Measurements from ENCODE around the gene OSBPL9.

Gene OSBPL9

DNA sequence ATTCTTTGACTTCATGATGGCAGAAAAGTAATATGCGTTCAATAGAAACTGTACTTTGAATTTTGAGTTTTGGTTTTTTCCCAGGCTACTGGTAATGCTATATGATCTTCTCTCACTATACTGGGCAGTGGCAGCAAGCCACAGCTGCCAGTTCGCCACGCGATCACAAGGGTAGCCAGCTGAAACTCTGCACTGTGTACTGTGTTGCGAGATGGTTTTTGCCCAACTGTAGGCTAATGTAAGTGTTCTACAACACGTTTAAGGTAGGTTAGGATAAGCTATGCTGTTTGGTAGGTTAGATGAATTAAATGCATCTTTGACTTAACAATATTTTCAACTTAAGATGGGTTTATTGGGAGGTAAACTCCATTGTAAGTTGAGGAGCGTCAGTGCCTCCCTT, 138.5 kb downstream of the OSBPL9 start:
- ChIA-PET POLR2A (no interaction called here), CTCF (interaction anchor here (1.7 kb wide), 1 partner anchor 14 kb away, joined by 8 read pairs; no protein-coding TSS in a partner anchor)
- no peaks in the 10 kb centered on the region for H3K4me1 ChIP-seq (ENCODE audit: control insufficient read depth, insufficient read depth, low read length)
- no peak overlapping the region for H3K27ac ChIP-seq (ENCODE audit: extremely low read depth, low read depth, low read length)
- peaks cover 0 to 50% of the 10 kb centered on the region in 2 experiments; a peak in 1 of 3 replicates for H3K36me3 ChIP-seq (ENCODE audit: control insufficient read depth in 2 of 2, insufficient read depth in 1 of 2, low read length in 2 of 2)
- no peak for TF ChIP-seq PRDM10 (tag by site-specific recombination; IDR thresholded peaks at IDR 0.05)
- TF ChIP-seq PBX3 (CRISPR knock-in tag; IDR thresholded peaks at IDR 0.05): no peak
- no peak for TF ChIP-seq ZNF561 (tag by site-specific recombination; IDR thresholded peaks at IDR 0.05; ENCODE audit: borderline replicate concordance)
- no peak for TF ChIP-seq HIC1 (tag by site-specific recombination; IDR thresholded peaks at IDR 0.05)
- no peak for TF ChIP-seq MYNN (tag by site-specific recombination; IDR thresholded peaks at IDR 0.05; ENCODE audit: borderline replicate concordance)
- TF ChIP-seq ZBTB8A (tag by site-specific recombination; IDR thresholded peaks at IDR 0.05): no peak
- TF ChIP-seq, protein P1, sequence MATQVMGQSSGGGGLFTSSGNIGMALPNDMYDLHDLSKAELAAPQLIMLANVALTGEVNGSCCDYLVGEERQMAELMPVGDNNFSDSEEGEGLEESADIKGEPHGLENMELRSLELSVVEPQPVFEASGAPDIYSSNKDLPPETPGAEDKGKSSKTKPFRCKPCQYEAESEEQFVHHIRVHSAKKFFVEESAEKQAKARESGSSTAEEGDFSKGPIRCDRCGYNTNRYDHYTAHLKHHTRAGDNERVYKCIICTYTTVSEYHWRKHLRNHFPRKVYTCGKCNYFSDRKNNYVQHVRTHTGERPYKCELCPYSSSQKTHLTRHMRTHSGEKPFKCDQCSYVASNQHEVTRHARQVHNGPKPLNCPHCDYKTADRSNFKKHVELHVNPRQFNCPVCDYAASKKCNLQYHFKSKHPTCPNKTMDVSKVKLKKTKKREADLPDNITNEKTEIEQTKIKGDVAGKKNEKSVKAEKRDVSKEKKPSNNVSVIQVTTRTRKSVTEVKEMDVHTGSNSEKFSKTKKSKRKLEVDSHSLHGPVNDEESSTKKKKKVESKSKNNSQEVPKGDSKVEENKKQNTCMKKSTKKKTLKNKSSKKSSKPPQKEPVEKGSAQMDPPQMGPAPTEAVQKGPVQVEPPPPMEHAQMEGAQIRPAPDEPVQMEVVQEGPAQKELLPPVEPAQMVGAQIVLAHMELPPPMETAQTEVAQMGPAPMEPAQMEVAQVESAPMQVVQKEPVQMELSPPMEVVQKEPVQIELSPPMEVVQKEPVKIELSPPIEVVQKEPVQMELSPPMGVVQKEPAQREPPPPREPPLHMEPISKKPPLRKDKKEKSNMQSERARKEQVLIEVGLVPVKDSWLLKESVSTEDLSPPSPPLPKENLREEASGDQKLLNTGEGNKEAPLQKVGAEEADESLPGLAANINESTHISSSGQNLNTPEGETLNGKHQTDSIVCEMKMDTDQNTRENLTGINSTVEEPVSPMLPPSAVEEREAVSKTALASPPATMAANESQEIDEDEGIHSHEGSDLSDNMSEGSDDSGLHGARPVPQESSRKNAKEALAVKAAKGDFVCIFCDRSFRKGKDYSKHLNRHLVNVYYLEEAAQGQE (tag by site-specific recombination; IDR thresholded peaks at IDR 0.05): no peak
- no peak for TF ChIP-seq ZNF426 (tag by site-specific recombination; IDR thresholded peaks at IDR 0.05)
- no peak for TF ChIP-seq ZNF704 (tag by site-specific recombination; IDR thresholded peaks at IDR 0.05)
- TF ChIP-seq ZNF324 (tag by site-specific recombination; IDR thresholded peaks at IDR 0.05): no peak
- TF ChIP-seq ZNF23 (tag by site-specific recombination; IDR thresholded peaks at IDR 0.05; ENCODE audit: borderline replicate concordance): no peak
- no peak for TF ChIP-seq ZNF624 (tag by site-specific recombination; IDR thresholded peaks at IDR 0.05)
- no peak overlapping the region for H3K4me3 ChIP-seq (ENCODE audit: low read depth, low read length)
- H3K9me3 ChIP-seq (ENCODE audit: control insufficient read depth, insufficient read depth, low read depth, low read length): no peaks in the 10 kb centered on the region

DNA sequence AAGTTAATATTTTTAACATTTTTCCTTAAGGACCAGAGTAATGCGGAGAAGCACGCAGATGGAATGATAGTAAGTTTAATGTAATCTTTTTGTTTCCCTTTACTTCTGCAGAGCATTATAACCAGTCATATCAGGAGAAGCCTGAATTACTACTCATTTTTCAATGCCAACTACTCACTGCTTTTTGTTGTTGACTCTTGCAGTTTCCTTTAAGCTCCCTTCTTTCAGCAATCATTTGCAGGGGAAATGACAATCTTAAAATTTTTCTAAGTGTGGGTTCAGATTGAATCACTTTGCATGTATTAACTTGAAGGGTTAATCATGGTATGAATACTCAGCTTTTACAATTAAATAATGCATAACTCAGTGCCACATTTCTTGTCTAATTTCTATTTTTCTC, 139.4 kb downstream of the OSBPL9 start:
- Histone ChIP-seq H3K36me3 (ENCODE audit: control insufficient read depth in 2 of 2, insufficient read depth in 1 of 2, low read length in 2 of 2) (peaks cover 0 to 46% of the 10 kb centered on the region in 2 experiments; a peak in 1 of 3 replicates), H3K9me3 (ENCODE audit: control insufficient read depth, insufficient read depth, low read depth, low read length) (no peaks in the 10 kb centered on the region), H3K27ac (ENCODE audit: extremely low read depth, low read depth, low read length) (no peak overlapping the region), H3K4me3 (ENCODE audit: low read depth, low read length) (no peak overlapping the region), H3K4me1 (ENCODE audit: control insufficient read depth, insufficient read depth, low read length) (no peaks in the 10 kb centered on the region)
- CTCF ChIA-PET: interaction anchor here (0.7 to 1.7 kb wide), 2 partner anchors 13 to 26 kb away, joined by 3 to 8 read pairs; no protein-coding TSS in a partner anchor
- POLR2A ChIA-PET: no interaction called here
- TF ChIP-seq, protein P2, sequence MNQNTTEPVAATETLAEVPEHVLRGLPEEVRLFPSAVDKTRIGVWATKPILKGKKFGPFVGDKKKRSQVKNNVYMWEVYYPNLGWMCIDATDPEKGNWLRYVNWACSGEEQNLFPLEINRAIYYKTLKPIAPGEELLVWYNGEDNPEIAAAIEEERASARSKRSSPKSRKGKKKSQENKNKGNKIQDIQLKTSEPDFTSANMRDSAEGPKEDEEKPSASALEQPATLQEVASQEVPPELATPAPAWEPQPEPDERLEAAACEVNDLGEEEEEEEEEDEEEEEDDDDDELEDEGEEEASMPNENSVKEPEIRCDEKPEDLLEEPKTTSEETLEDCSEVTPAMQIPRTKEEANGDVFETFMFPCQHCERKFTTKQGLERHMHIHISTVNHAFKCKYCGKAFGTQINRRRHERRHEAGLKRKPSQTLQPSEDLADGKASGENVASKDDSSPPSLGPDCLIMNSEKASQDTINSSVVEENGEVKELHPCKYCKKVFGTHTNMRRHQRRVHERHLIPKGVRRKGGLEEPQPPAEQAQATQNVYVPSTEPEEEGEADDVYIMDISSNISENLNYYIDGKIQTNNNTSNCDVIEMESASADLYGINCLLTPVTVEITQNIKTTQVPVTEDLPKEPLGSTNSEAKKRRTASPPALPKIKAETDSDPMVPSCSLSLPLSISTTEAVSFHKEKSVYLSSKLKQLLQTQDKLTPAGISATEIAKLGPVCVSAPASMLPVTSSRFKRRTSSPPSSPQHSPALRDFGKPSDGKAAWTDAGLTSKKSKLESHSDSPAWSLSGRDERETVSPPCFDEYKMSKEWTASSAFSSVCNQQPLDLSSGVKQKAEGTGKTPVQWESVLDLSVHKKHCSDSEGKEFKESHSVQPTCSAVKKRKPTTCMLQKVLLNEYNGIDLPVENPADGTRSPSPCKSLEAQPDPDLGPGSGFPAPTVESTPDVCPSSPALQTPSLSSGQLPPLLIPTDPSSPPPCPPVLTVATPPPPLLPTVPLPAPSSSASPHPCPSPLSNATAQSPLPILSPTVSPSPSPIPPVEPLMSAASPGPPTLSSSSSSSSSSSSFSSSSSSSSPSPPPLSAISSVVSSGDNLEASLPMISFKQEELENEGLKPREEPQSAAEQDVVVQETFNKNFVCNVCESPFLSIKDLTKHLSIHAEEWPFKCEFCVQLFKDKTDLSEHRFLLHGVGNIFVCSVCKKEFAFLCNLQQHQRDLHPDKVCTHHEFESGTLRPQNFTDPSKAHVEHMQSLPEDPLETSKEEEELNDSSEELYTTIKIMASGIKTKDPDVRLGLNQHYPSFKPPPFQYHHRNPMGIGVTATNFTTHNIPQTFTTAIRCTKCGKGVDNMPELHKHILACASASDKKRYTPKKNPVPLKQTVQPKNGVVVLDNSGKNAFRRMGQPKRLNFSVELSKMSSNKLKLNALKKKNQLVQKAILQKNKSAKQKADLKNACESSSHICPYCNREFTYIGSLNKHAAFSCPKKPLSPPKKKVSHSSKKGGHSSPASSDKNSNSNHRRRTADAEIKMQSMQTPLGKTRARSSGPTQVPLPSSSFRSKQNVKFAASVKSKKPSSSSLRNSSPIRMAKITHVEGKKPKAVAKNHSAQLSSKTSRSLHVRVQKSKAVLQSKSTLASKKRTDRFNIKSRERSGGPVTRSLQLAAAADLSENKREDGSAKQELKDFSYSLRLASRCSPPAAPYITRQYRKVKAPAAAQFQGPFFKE (tag by site-specific recombination; IDR thresholded peaks at IDR 0.05; ENCODE audit: borderline replicate concordance): no peak

Data from HEK293 (cell line).